Esophagus muscularis mucosa (tissue), 3 donors: ENCODE data around the gene MOBP.

ENCODE experiments used
- POLR2AphosphoS5 ChIP-seq, 2 donors: sonication (generic); formaldehyde crosslinking; IDR thresholded peaks; one replicate each; pipeline ENCODE4 v1.6.1; 2017; ENCODE audit warnings: antibody characterized with exemption in 2 of 2
- TF ChIP-seq, protein P1 (sequence below), 3 experiments: fragments of 200-600 bp in 2 of 3; fragments of 450-650 bp in 1 of 3; sonication (generic) in 2 of 3; IDR thresholded peaks; one replicate each; pipeline ENCODE4 v1.5.1; 2017 to 2019; ENCODE audit warnings: antibody characterized with exemption in 3 of 3, mild to moderate bottlenecking in 2 of 3, moderate library complexity in 1 of 3

GRCh38 chr3:39529577-39529976 lies 62.1 kb downstream of the MOBP start:
- TF ChIP-seq POLR2AphosphoS5 (IDR thresholded peaks at IDR 0.05) = no peak
- TF ChIP-seq, protein P1, sequence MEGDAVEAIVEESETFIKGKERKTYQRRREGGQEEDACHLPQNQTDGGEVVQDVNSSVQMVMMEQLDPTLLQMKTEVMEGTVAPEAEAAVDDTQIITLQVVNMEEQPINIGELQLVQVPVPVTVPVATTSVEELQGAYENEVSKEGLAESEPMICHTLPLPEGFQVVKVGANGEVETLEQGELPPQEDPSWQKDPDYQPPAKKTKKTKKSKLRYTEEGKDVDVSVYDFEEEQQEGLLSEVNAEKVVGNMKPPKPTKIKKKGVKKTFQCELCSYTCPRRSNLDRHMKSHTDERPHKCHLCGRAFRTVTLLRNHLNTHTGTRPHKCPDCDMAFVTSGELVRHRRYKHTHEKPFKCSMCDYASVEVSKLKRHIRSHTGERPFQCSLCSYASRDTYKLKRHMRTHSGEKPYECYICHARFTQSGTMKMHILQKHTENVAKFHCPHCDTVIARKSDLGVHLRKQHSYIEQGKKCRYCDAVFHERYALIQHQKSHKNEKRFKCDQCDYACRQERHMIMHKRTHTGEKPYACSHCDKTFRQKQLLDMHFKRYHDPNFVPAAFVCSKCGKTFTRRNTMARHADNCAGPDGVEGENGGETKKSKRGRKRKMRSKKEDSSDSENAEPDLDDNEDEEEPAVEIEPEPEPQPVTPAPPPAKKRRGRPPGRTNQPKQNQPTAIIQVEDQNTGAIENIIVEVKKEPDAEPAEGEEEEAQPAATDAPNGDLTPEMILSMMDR (IDR thresholded peaks at IDR 0.05) = no peak
